Globus pallidus (tissue), 1 donor: ENCODE measurements around the gene TEX35.

Experiments used
- DNase-seq: peaks from one replicate; pipeline ENCODE4 v3.0.0-alpha.2; 2015; ENCODE audit warnings: low spot score

Gene TEX35

GRCh38 chr1:178520803-178521202, 7.9 kb downstream of the TEX35 start:
- no peak for DNase-seq

GRCh38 chr1:178521241-178521640, 8.3 kb downstream of the TEX35 start:
- no peak for DNase-seq

DNA sequence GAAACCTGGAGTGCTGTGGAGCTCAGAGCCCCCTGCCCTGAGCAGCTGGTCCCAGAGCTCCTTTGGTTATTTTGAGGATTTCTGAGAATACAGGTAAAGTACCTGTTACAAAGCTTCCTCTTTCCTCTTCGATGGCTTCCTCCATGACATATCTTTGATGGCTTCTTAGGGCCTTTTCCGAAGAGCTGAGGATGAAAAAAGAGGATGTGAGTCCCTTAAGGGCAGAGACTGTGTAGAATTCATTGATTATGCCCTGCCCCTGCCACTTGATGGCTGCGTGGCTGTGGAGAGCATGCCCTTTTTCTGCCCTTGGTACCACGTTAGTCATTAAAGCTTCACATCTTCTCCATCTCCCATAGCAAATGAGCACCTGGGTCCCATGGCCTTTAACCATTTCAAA, 14.2 kb downstream of the TEX35 start:
- DNase-seq, result no peak

DNA sequence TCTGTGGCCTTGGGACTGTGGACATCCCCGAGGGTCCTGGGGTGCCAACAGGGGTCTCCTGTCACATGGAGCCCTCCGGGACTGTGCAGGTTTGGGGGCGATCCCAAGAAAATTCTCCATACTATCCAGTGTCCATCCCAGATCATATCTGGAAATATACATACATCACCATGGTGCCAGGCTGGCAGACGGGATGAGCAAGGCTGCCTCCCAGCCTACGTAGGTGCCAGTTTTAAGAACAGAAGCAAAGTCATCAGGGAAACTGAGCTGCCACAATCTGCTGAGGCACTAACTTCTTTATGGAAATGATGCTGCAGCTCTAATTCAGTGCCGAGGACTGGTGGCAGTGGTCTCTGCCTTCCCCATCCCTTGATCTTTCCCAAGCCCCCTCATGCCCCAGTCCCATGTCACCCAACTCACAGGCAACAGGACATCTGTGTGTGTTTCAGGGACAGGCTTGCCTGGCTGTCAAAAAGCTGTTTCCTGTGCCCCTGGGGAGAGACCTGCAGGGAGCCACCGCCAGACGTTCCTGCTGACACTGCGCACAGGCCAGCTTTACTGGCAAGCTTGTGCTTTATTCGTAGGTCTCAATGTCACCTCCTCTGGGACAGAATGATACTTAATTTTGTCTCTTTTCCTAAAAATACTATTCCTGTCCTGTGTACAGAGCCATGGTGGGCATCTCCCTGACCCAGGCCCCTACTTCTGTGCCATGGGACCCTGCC, 15.5 kb downstream of the TEX35 start:
- no peak for DNase-seq

DNA sequence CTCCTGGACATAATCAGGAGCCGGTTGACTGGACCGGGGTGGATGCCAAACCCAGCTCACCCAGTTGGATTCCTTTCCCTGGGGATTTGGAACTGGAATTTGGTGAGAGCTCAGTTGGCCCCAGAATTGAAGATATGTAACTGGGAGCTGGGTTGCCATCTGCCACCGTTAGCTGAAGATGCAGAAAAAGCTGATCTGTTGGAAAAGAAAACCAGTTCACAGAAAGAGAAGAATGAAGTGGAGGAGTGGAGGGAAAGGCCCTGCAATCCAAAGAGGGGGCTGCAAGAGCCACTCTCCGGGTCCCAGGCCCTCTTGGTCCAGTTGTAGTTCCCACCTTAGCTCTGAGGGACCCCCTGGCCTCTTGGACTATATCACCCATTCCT, 16.0 kb downstream of the TEX35 start:
- no peak for DNase-seq

DNA sequence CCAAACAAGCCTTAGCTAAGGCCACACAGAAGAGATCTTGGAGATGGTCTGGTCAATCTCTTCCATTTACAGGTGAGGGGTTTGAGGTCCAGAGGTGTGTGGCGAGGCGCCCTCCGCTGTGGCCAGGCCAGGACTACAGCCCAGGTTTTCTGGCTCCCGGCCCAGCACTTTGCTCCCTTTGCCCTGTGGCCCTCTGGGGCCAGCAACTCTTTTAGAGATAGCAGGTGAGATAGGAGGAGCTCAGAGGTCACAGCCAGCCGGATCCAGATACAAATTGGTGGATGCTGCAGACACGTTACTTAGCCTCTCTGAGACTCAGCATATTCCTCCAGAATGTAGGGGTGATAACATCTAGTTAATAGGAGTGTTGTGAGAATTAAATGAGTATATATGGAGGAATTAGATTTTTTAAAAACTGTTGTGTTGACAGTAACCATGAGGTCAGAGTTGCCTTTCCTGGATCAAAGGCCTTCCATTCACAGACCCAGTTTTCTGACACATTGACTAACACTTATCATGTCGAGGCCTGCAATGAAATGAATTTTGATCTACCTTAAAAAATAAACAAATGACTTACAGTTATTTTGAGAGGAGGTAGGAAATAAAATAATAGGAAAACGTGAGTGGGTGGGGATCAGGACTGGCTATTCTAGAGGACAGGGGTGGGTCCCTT, 16.6 kb downstream of the TEX35 start:
- DNase-seq, result no peak

DNA sequence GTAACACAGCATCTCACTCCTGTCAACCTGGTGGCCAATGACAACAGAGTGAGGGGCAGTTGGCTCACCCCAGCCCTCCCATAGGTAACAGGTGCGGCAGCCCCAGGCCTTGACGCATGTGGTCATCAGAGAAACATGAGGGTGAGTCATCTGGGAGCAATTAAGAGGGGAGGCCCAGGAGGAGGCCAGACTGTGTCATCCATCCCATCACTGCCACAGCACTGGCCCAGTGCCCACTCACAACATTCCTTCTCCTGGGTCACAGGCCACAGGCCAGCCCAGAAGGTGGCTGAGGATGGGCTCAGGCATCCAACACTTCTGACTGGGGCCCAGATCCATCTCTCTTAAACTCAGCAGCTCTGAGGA, 17.1 kb downstream of the TEX35 start:
- DNase-seq, result no peak

GRCh38 chr1:178530502-178530901, 17.6 kb downstream of the TEX35 start:
- DNase-seq, result no peak

- no peak for DNase-seq
Observed at GRCh38 chr1:178531887-178532286, 19.0 kb downstream of the TEX35 start.

DNA sequence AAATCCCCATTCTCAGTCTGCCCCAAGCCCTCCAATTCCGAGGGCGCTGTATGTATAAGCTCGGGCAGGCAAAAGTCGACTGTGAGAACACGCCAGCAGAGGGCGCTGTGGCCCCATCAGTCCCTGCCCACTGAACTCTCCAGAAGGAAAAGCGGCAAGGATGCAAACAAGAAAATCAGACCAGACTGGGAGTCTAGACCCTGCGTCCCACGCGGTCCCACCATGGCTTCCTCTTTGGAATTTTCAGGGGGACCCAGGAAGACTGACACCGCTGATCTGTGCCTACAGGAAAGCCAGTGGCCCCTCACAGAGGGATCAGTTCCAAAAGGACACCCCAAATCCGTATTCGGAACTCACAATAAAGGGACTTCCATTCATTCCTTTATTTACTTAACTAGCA, 19.5 kb downstream of the TEX35 start:
- peak; percentile 77 for DNase-seq

- no peak for DNase-seq
Observed at GRCh38 chr1:178533121-178533946, 20.4 kb downstream of the TEX35 start.

DNA sequence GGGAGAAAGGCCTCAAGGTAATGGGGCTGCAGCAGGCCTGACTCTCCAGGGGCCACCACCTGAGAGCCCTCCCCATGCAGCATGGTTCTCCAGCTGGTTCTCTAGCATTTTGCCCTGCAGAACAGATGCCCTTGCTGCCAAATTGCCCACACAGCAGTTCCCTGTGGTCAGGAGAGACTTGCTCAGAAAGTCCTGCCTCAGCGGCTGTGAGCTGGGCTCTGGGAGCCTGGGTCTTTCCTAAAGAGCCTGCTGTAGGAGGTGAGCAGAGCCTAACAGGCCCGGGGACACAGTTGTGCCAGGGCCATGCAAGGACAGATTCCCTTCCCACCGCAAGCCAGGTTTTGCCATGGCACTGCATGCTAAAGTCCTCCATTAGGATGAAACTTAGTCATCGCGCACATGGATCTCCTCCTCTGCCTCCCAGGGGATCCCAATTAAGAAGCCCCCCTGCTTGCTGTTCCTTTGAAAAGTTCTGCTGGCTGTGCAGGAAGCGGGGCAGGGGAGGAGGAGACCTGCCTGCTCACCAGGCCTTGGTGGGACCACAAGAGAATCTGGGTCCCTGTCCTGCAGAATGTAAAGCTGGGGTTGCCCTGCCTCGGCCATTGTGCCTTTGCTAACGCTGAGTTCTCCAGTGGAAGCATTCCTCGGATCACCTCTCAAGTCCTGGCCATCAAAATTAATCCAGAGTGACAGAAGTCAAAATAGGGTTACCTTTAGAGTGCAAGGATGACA, 21.4 kb downstream of the TEX35 start:
- DNase-seq, result no peak

DNA sequence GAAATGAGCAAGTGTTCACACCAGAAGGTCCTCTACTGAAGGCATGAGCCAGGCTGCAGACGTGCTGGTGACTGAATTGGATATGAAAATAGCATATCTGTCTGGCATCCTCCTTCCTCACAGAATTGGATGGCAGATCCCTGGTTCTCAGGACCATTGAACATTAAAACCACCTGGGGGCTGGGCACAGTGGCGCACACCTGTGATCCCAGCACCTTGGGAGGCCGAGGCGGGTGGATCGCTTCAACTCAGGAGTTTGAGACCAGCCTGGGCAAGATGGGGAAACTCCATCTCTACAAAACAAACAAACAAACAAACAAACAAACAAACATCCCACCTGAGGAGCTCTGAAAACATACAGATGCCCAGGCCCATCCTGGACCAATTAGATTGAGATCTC, 23.4 kb downstream of the TEX35 start:
- no peak for DNase-seq

- no peak for DNase-seq
Observed at GRCh38 chr1:178536844-178537371, 24.0 kb downstream of the TEX35 start.

- no peak for DNase-seq
Observed at GRCh38 chr1:178537382-178538090, 24.6 kb downstream of the TEX35 start.

DNA sequence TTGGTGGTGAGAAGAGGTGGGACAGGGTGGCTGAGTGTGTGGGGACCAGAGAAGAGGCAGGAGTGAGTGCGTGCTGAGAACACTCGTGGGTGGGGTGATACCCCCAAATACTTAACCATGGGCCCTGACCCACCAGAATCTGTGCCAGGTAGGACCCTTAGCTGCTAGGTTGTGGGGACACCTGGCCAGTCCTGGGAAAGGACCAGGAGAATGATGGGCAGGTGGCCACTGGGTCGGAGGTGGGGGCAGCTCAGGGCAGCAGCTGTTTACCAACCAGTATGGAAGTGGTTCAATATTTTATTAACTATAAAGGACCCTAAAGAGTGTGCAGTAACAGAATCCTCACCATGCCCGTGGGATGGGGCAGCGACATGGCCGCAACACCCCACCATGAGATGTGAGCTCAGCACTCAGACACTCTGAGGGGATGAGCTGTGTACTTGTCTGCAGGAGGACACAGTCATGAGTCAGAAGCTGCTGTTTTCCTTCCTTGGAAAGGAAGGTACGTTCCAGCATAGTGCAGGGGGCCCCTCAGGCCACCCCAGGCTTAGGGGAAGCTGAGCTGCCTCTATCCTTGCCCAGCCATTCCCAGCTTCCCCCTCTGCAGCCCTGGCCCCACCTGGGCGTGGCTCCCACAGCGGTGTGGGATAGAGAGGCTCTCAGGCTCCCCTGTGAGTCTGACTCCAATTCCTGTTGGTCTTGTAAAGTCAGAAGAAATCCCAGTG, 25.4 kb downstream of the TEX35 start:
- no peak for DNase-seq

GRCh38 chr1:178539291-178539690, 26.4 kb downstream of the TEX35 start:
- no peak for DNase-seq

DNA sequence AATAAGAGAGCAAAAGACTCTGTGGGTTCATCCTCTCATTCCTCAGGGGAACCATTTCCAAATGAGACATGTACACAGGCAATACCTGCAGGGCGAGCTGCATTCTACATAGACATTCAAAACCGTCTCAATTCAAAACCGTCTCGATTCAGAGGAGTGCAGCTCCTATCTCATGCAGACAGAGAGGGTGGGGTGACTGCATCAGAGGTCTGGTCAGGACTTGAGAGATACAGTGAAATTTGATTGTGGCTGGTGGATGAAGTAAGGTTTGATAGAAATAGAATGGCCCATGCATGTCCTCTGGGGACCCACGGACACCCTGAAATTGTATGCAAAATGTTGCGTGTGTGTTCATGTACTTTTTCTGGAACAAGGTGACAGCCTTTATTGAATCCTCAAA, 27.3 kb downstream of the TEX35 start:
- DNase-seq, result no peak

DNA sequence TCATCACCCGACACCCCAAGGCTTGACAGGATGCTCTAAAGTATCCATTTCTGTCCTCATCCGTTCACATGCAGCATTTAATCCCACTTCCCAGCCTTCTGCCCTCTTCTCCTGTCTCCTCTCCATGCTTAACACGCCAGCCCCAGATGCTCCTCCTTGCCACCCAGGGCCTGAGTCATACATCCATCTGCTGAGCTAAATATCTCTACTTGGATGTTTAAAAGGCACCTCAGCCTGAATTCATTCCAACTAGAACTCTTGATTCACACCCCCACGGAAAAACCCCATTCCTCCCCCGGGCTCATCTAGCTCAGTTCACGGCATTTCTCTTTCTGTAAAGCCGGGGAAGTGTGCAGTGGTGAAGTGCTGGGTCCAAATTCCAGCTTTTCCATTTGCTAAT, 27.7 kb downstream of the TEX35 start:
- DNase-seq, result no peak

DNA sequence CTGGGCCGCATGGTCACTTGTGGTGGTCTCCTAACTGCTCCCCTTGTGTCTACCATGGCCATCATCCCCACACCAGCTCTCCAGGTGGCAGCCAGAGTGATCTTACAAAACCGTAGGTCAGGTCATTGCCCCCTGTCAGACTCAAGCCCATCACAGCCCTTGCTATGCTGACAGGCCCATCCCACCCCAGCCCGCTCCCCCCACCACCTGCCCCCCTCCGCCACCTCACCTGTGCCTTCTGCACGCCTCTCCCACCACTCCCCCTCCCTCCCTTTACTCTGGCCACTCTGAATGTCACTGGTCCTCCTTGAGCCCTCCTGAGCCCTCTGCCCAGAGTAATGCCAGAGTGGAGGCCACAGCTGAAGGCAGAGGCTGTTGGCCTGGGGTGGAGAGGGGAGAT, 28.5 kb downstream of the TEX35 start:
- no peak for DNase-seq
